HG03378 (cell line): ENCODE data around the gene TMEM123.

Source experiments
- ATAC-seq: cut with Tn5 transposase; IDR thresholded peaks from one replicate; pipeline ENCODE4 v1.9.1; 2021; ENCODE audit warnings: mild to moderate bottlenecking, moderate library complexity; ENCODE audit not compliant: unreplicated experiment

TMEM123 gene

GRCh38 chr11:102472127-102472526, 19.6 kb upstream of the TMEM123 start:
- no peak for ATAC-seq

DNA sequence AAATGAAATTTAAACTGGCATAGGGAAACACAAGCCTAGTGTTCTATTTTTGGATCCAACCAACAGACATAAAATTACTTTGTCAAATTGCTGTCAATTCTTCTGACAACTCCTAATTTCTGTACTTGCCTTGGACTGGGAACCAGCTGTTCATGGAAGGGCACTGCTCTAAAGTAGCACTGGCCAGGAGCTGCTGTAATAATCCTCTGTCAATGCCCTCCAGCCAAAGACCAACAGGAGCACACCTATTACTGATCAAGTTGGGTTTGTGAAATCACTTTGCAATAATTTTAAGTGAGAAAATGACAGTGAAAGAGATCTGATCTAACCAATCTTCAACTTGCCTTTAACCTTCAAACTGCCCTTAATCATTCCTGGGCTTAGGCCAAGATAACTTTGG, 18.9 kb upstream of the TMEM123 start:
- ATAC-seq = no peak

DNA sequence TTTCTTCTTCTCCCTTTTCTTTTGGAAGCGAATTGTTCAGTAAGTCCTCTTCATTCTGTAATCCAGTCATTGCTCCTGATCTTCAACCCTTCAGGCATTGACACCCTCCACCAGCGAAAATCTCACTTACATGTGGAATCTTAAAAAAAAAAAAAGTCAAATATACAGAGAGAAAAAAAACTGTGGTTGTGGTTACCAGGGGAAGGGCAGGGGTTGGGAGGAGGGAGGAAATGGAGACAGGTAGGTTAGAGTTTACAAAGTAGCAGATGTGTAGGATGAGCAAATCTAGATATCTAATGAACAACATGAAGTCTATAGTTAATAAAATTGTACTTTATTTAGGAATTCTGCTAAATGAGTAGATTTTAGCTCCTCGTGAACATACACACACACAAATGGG, 17.7 kb upstream of the TMEM123 start:
- no peak for ATAC-seq

GRCh38 chr11:102469196-102469821, 16.7 kb upstream of the TMEM123 start:
- no peak for ATAC-seq

GRCh38 chr11:102468616-102469195, 16.1 kb upstream of the TMEM123 start:
- ATAC-seq = no peak

DNA sequence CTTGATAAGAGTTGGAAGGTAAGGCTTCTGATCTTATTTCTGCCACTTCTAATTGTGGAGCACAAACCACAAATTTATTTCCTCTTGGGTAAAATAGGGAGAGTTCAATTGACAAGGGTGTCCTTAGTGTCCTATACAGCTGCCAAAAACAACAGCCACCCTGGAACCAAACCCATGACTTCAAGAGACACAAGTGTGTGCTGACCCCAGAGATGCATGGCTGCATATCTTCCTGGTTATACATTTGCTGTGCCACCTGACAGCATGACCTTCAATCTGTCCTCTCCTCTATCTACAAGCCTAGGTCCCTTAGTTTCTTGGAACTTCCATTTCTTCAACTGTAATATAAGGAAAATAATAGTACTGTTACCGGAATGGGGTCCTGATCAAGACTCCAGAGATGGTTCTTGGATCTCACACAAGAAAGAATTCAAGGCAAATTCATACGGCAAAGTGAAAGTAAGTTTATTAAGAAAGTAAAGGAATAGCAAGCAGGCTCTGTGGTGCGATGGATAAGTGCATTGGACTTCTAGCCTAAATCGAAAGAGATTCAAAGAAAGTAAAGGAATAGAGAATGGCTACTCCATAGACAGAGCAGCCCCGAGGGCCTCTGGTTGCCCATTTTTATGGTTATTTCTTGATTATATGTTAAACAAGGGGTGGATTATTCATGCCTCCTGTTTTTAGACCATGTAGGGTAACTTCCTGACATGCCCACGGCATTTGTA, 15.5 kb upstream of the TMEM123 start:
- ATAC-seq = no peak

GRCh38 chr11:102467080-102467708, 14.6 kb upstream of the TMEM123 start:
- ATAC-seq = no peak

DNA sequence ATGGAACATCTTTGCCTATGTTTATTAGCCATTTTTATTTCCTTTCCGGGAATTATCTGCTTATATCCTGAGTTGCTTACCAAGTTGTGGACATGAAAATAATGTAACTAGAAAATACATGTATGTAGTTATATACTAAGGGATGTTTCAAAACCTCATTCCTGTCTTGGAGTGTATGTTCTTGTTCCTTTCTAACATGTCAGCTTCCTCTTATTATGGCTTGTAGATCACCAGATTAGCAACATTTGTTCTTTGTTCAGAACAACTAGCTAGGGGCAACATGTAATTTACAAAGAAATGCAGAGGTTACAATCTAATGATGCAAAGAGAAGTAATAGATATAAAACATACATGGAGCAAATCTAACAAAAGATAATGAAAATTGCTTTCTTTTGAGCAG, 13.1 kb upstream of the TMEM123 start:
- no peak for ATAC-seq

DNA sequence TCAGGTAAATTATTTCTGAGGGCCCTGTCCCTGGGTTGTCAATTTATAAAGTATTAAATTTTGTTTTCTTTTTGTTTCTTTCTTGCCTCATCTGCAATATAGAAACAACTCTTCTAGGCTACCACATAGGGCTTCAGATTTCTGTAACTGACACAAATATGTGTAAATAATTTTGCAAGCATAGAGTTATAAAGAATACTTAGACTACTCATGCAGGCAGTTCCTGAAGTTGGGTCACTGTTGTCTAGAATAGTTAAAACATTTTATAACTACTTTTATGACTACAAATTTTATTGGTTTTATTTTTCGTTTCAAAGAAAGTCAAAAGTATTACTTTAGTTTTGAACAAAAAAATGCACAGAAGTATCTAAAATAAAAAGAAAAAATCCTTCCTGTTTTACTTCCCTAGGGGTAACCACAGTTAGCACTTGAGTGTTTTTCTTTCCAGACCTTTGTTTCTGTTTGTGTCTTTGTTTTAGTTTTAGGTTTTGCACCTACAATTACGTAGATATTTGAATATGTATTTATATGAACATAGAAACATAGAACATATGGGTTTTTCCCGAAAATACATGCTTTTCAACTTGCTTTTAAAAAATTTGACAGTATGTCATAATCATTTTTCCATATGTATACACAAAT, 12.4 kb upstream of the TMEM123 start:
- peak; percentile 71 for ATAC-seq

DNA sequence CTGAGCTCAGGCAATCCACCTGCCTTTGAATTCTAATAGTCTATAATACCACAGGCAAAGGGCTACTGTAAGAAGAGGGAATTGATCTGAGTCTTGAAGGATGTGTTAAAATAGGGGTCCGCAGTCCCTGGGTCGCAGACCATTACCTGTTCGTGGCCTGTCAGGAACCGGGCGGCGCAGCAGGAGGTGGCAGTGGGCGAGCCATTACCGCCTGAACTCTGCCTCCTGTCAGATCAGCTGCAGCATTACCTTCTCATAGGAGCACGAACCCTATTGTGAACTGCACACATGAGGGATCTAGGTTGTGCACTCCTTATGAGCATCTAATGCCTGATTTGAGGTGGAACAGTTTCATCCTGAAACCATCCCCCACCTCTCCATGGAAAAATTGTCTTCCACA, 11.5 kb upstream of the TMEM123 start:
- no peak for ATAC-seq

GRCh38 chr11:102462610-102463009, 10.0 kb upstream of the TMEM123 start:
- ATAC-seq = no peak

DNA sequence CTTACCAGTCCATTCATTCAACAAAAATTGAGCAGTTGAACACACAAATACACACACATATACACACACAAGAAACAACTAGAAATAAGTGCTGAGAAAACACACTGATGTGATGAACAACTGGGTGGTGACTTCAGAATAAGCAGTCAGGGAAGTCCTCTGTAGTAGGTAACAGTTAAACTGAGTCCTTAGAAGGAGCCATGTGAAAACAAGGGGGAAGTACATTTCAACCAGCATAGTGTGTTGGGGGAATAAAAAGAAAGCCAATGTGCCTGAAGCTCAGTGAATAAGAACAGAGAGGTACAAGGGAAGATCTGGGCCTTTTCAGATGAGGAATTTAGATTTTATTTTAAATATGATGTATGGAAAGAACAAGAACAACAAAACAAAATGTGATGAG, 6.8 kb upstream of the TMEM123 start:
- ATAC-seq = no peak

DNA sequence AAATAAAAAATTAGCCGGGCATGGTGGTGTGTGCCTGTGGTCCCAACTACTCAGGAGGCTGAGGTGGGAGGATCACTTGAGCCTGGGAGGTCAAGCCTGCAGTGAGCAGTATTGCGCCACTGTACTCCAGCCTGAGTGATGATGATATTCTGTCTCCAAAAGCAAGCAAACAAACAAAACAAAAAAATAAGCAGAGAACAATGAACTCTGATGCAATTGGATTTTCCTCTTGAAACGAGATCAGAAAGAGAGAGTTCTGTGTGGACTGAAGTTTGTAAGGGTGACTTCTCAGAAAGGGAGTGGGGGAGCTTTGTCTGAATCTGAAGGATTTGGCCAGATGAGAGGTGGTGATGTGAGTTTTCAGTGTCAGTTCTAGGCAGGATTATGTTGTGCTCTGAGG, 6.0 kb upstream of the TMEM123 start:
- ATAC-seq = no peak

DNA sequence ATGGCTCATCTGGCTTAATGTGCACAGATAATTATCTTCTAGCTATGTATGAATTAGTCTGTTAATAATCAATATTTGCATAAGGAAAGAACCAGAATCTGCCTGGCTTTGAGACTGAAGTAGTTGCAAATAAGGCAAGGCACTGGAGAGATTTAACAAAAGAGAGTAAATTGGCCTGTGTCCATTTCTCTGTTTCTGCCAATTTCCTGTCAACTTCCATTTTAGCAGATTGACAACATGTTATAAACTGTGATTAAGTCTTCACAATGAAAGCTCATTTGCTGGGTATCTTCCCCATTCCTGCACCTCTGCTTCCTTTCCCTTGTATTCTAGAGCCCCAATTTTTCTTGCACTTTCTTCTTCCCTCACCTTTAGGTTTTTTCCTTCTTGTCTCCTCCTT, 5.3 kb upstream of the TMEM123 start:
- ATAC-seq = no peak

DNA sequence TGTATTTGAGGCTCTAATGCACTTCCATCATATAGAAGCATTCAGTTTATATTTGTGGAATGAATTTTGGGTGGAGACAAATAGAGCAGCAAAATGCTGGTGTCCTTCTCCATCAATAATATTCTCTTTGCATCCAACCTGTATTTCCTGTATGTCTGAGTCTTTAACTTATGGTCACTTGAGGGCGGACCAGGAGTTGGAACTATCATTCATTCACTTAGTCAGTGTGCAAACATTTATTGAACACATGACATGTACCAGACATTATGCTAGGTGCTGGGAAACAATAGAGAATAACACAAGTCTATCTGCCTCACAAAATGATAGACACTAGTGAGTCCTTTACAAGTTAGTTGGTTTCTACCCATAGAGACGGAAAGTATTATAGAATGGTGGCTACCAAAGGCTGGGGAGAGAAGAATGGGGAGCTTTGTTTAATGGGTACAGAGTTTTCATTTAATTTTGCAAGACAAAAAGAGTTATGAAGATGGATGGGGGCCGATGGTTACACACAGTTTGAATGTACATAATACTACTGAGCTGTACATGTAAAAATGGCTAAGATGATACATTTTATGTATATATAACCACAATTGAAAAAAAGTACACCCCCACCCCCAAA, 4.6 kb upstream of the TMEM123 start:
- no peak for ATAC-seq

GRCh38 chr11:102456381-102456780, 3.8 kb upstream of the TMEM123 start:
- no peak for ATAC-seq

GRCh38 chr11:102453921-102454320, 1.4 kb upstream of the TMEM123 start:
- no peak for ATAC-seq

- no peak for ATAC-seq
Observed at GRCh38 chr11:102453302-102453695, 734 bp upstream of the TMEM123 start.

- ATAC-seq = peak; percentile 60
Observed at GRCh38 chr11:102451681-102452460, 694 bp downstream of the TMEM123 start.

- no peak for ATAC-seq
Observed at GRCh38 chr11:102451041-102451680, 1.4 kb downstream of the TMEM123 start.
